IMR-90 (cell line): ENCODE data around the gene ACACA. TPM values are rescaled to one million over a fixed set of nuclear protein-coding genes. Genes with fewer than 3 reads are reported as not detected.

Experiments
- ATAC-seq: fragments of 200-7000 bp; cut with Tn5 transposase; 2 replicates; pipeline ENCODE4 v1.9.1; 2020; ENCODE audit warnings: low read depth, mild to moderate bottlenecking, moderate library complexity
- BruUV-seq: library from RNA; stranded (reverse); fragments of 400-500 nt; replicated peaks from 2 replicates; lab custom pipeline; 2021; lab: Mats Ljungman, UMichigan
- CTCF ChIA-PET: fragments of 300-600 bp; formaldehyde crosslinking; extraction: SDS; loops from one replicate; lab custom pipeline; 2021; ENCODE audit warnings: antibody characterized with exemption; lab: Yijun Ruan, JAX
- POLR2A ChIA-PET: fragments of 300-600 bp; sonication (Branson Sonifier 250); formaldehyde crosslinking; loops from one replicate; lab custom pipeline; 2022; ENCODE audit warnings: antibody characterized with exemption; ENCODE audit not compliant: unreplicated experiment; lab: Charles Lee
- DNase-seq: peaks from one replicate; pipeline ENCODE4 v3.0.0; 2013
- H2AFZ ChIP-seq: replicated peaks from 2 replicates; pipeline ENCODE3; 2013; ENCODE audit warnings: low read length, mild to moderate bottlenecking; ENCODE audit not compliant: poor library complexity
- H2AK5ac ChIP-seq: 2 replicates; pipeline ENCODE4 v1.6.1; 2013; ENCODE audit warnings: low read depth, low read length, inconsistent platforms
- H2AK9ac ChIP-seq: replicated peaks from 2 replicates; pipeline ENCODE3; 2013; ENCODE audit warnings: mild to moderate bottlenecking, low read depth, low read length, moderate library complexity; ENCODE audit not compliant: poor library complexity
- H2BK120ac ChIP-seq: 2 replicates; pipeline ENCODE4 v1.6.1; 2013; ENCODE audit warnings: low read depth, low read length, inconsistent platforms
- H2BK15ac ChIP-seq: 3 replicates; pipeline ENCODE4 v1.6.1; 2013; ENCODE audit warnings: low read depth, low read length, inconsistent platforms
- H2BK20ac ChIP-seq: 2 replicates; pipeline ENCODE4 v1.6.1; 2013; ENCODE audit warnings: low read depth, mild to moderate bottlenecking, inconsistent platforms, low read length, moderate library complexity
- H2BK5ac ChIP-seq: 2 replicates; pipeline ENCODE4 v1.6.1; 2013; ENCODE audit warnings: mild to moderate bottlenecking, low read depth, low read length, inconsistent platforms; ENCODE audit not compliant: poor library complexity, severe bottlenecking
- H3K14ac ChIP-seq: replicated peaks from 2 replicates; pipeline ENCODE4 v1.6.1; 2013; ENCODE audit warnings: low read depth, low read length, inconsistent platforms
- H3K18ac ChIP-seq: 2 replicates; pipeline ENCODE4 v1.6.1; 2013; ENCODE audit warnings: low read depth, low read length, control low read depth
- H3K23ac ChIP-seq: 2 replicates; pipeline ENCODE4 v1.6.1; 2013; ENCODE audit warnings: low read depth, low read length, inconsistent platforms
- H3K27ac ChIP-seq: 2 replicates; pipeline ENCODE4 v1.5.1; 2013; ENCODE audit warnings: mild to moderate bottlenecking, control low read depth, low read length; ENCODE audit not compliant: insufficient read depth
- H3K27me3 ChIP-seq: 2 replicates; pipeline ENCODE4 v1.6.1; 2013; ENCODE audit warnings: low read length; ENCODE audit not compliant: control insufficient read depth, insufficient read depth
- H3K36me3 ChIP-seq: 2 replicates; pipeline ENCODE4 v1.6.1; 2013; ENCODE audit warnings: low read length, mixed read lengths; ENCODE audit not compliant: control insufficient read depth, insufficient read depth
- H3K4ac ChIP-seq: 2 replicates; pipeline ENCODE4 v1.6.1; 2013; ENCODE audit warnings: low read depth, low read length, inconsistent platforms
- H3K4me1 ChIP-seq: 2 replicates; pipeline ENCODE4 v1.6.1; 2013; ENCODE audit warnings: low read length, mixed read lengths; ENCODE audit not compliant: control insufficient read depth, insufficient read depth
- H3K4me2 ChIP-seq: 2 replicates; pipeline ENCODE4 v1.6.1; 2013; ENCODE audit warnings: low read depth, mild to moderate bottlenecking, control low read depth, low read length, moderate library complexity
- H3K4me3 ChIP-seq: 2 replicates; pipeline ENCODE4 v1.5.1; 2013; ENCODE audit warnings: low read depth, mild to moderate bottlenecking, control low read depth, low read length, moderate library complexity; ENCODE audit not compliant: insufficient read depth
- H3K56ac ChIP-seq: 2 replicates; pipeline ENCODE4 v1.6.1; 2013; ENCODE audit warnings: low read length, inconsistent platforms; ENCODE audit not compliant: insufficient read depth; ENCODE audit errors: extremely low read depth
- H3K79me1 ChIP-seq, 2 experiments: 2 replicates each; pipeline ENCODE4 v1.6.1; 2013; ENCODE audit warnings: low read length in 2 of 2, inconsistent platforms in 1 of 2, low read depth in 1 of 2
- H3K9ac ChIP-seq: 2 replicates; pipeline ENCODE4 v1.6.1; 2013; ENCODE audit warnings: low read depth, low read length, control low read depth
- H3K9me1 ChIP-seq: 2 replicates; pipeline ENCODE4 v1.6.1; 2013; ENCODE audit warnings: low read length, inconsistent platforms; ENCODE audit not compliant: insufficient read depth
- H3K9me3 ChIP-seq: 2 replicates; pipeline ENCODE4 v1.6.1; 2013; ENCODE audit warnings: low read length; ENCODE audit not compliant: control insufficient read depth, insufficient read depth
- H4K20me1 ChIP-seq: 2 replicates; pipeline ENCODE4 v1.6.1; 2013; ENCODE audit warnings: low read length, inconsistent platforms; ENCODE audit not compliant: insufficient read depth
- H4K5ac ChIP-seq: 2 replicates; pipeline ENCODE4 v1.6.1; 2013; ENCODE audit warnings: mild to moderate bottlenecking, low read depth, low read length, control low read depth
- H4K8ac ChIP-seq, 2 experiments: 2 replicates each; pipeline ENCODE4 v1.6.1; 2013; ENCODE audit warnings: low read depth in 2 of 2, low read length in 2 of 2, control low read depth in 1 of 2, inconsistent platforms in 1 of 2
- H4K91ac ChIP-seq: 2 replicates; pipeline ENCODE4 v1.6.1; 2013; ENCODE audit warnings: low read depth, low read length, inconsistent platforms; ENCODE audit not compliant: insufficient read depth
- POLR2A ChIP-seq: IDR thresholded peaks from 2 replicates; pipeline ENCODE4 v1.6.1; 2012; ENCODE audit warnings: mild to moderate bottlenecking, low read depth, low read length
- RAD21 ChIP-seq: IDR thresholded peaks from 2 replicates; pipeline ENCODE4 v1.6.1; 2012; ENCODE audit warnings: low read length, improper control_type of control experiment
- RFX5 ChIP-seq: IDR thresholded peaks from 2 replicates; pipeline ENCODE4 v1.8.0; 2012; ENCODE audit warnings: low read depth, mild to moderate bottlenecking, low read length, moderate library complexity
- WGBS, 2 experiments: methylation state at CpG; one replicate each; pipeline versions ENCODE4 v1.1.5 to v1.1.7; 2013; ENCODE audit warnings: missing lambda C conversion rate in 2 of 2; ENCODE audit not compliant: insufficient read length in 1 of 2; ENCODE audit errors: extremely low coverage in 2 of 2; 5-methylcytosine and 5-hydroxymethylcytosine counted together
- dilution Hi-C: fragments of 300-500 bp; cut with HindIII; formaldehyde crosslinking; loops from one replicate; pipeline ENCODE4 v1.14.3; 2018; ENCODE audit warnings: low sequenced_read_pairs; ENCODE audit not compliant: unreplicated experiment
- in situ Hi-C: fragments of 300-500 bp; cut with MboI; formaldehyde crosslinking; loops from 3 replicates; pipeline ENCODE4 v1.14.3; 2019; ENCODE audit warnings: low sequenced_read_pairs, inconsistent platforms, mixed read lengths
- intact Hi-C: fragments of 100-400 bp; cut with micrococcal nuclease; formaldehyde crosslinking; loops from 2 replicates; pipeline ENCODE4 v1.10.0; 2022
- polyA plus RNA-seq, 3 experiments: library from polyadenylated mRNA; depleted of rRNA; stranded (reverse); fragments of >200 nt; gene quantifications; 2 replicates each; pipeline ENCODE4 v1.2.3, GENCODE V29; 2012; ENCODE audit warnings: low replicate concordance in 1 of 3
- total RNA-seq: library from RNA; depleted of rRNA; stranded (reverse); fragments of >200 nt; gene quantifications from 2 replicates; pipeline ENCODE4 v1.2.3, GENCODE V29; 2012

The ACACA gene
- total and polyA plus RNA-seq, 2 of the 4 experiments (the other 2 are of a cell fraction) = 21.3 to 39.1 TPM

- Histone ChIP-seq H4K5ac (no peak overlapping the region), H3K4ac (no peak overlapping the region), H3K79me1 (no peaks in the 10 kb centered on the region), H3K18ac (no peak overlapping the region), H3K4me3 (no peak overlapping the region), H3K23ac (no peak overlapping the region), H3K27ac (no peak overlapping the region), H2BK20ac (no peak overlapping the region), H2BK120ac (no peak overlapping the region), H3K4me2 (no peak overlapping the region), H3K4me1 (peaks cover 2% of the 10 kb centered on the region; the same call in 1 of the 2 replicates), H3K9me1 (peaks cover 7% of the 10 kb centered on the region; the same call in 1 of the 2 replicates), H2BK15ac (no peak overlapping the region), H2AK5ac (no peak overlapping the region), H2BK5ac (no peak overlapping the region), H3K27me3 (no peaks in the 10 kb centered on the region), H3K36me3 (peaks cover 34% of the 10 kb centered on the region), H2AFZ (no peak overlapping the region), H3K56ac (no peak overlapping the region), H4K91ac (no peak overlapping the region), H3K14ac (no peak overlapping the region), H4K8ac (no peak overlapping the region), H3K9me3 (no peaks in the 10 kb centered on the region), H2AK9ac (no peak overlapping the region), H3K9ac (no peak overlapping the region), H4K20me1 (no peaks in the 10 kb centered on the region)
- DNase-seq (peak; percentile 57), ATAC-seq (peak; percentile 64; the same call in 1 of the 2 replicates)
- CTCF ChIA-PET = interaction anchor here (0.7 kb wide), 1 partner anchor 53 kb away, joined by 3 read pairs; no protein-coding TSS in a partner anchor
- TF ChIP-seq RAD21 = no peak
- no peak for TF ChIP-seq RFX5
- TF ChIP-seq POLR2A = no peak
- WGBS, 2 experiments = 100% methylated on average over 2 of the region's 9 CpGs; no CpG with 5 or more reads in 1 of the 2 experiments
- intact Hi-C loops = no loop called here
- in situ Hi-C loops = no loop called here
- POLR2A ChIA-PET = no interaction called here
- BruUV-seq = no TSS peak
- dilution Hi-C loops = no loop called here
Measured at GRCh38 chr17:37098910-37099664, 307.5 kb downstream of the ACACA start.
